Measurements from ENCODE around the gene TXNDC8. TPM values are rescaled to one million over a fixed set of nuclear protein-coding genes. Genes with fewer than 3 reads are reported as not detected.
"Not testable (repeated sequence)": the region's sequence is repeated elsewhere in the genome, so short reads cannot be mapped to it uniquely, and the experiment has no call there.

The TXNDC8 gene
- total RNA-seq, 3 donors from 2014 or later, result not detected

- DNase-seq (ENCODE audit: low spot score in 2 of 2), result no peak
- intact Hi-C loops (cut with DNase I; ENCODE audit: low total_unique reads), result no loop called here
- Histone ChIP-seq H3K4me3 (no peak overlapping the region), H3K36me3 (no peaks in the 10 kb centered on the region), H3K27ac (no peak overlapping the region), H3K27me3 (no peaks in the 10 kb centered on the region), H3K4me1 (no peaks in the 10 kb centered on the region), H3K9me3 (no peaks in the 10 kb centered on the region)
- TF ChIP-seq POLR2A (IDR thresholded peaks at IDR 0.05) (no peak), CTCF (IDR thresholded peaks at IDR 0.05) (no peak), POLR2AphosphoS5 (IDR thresholded peaks at IDR 0.05) (no peak)
Observed at GRCh38 chr9:110364451-110364850, 26.8 kb upstream of the TXNDC8 start.

GRCh38 chr9:110358992-110359391, 21.3 kb upstream of the TXNDC8 start:
- H3K4me1 ChIP-seq; DNase-seq (ENCODE audit: low spot score in 2 of 2); H3K27me3 ChIP-seq; H3K4me3 ChIP-seq; intact Hi-C loops (cut with DNase I; ENCODE audit: low total_unique reads); H3K9me3 ChIP-seq; H3K36me3 ChIP-seq; H3K27ac ChIP-seq: not testable (repeated sequence)

GRCh38 chr9:110357505-110357904, 19.8 kb upstream of the TXNDC8 start:
- Histone ChIP-seq H3K27ac (no peak overlapping the region), H3K9me3 (no peaks in the 10 kb centered on the region), H3K4me1 (no peaks in the 10 kb centered on the region), H3K36me3 (no peaks in the 10 kb centered on the region), H3K27me3 (no peaks in the 10 kb centered on the region), H3K4me3 (no peak overlapping the region)
- TF ChIP-seq POLR2AphosphoS5 (IDR thresholded peaks at IDR 0.05) (no peak), POLR2A (IDR thresholded peaks at IDR 0.05) (no peak)
- DNase-seq (ENCODE audit: low spot score in 2 of 2), result no peak
- intact Hi-C loops (cut with DNase I; ENCODE audit: low total_unique reads), result no loop called here

- H3K9me3 ChIP-seq, result no peaks in the 10 kb centered on the region
- H3K27me3 ChIP-seq, result no peaks in the 10 kb centered on the region
- intact Hi-C loops (cut with DNase I; ENCODE audit: low total_unique reads), result no loop called here
- H3K4me3 ChIP-seq, result no peak overlapping the region
- no peak overlapping the region for H3K27ac ChIP-seq
- H3K36me3 ChIP-seq, result no peaks in the 10 kb centered on the region
- TF ChIP-seq POLR2AphosphoS5 (IDR thresholded peaks at IDR 0.05) (no peak), CTCF (IDR thresholded peaks at IDR 0.05) (no peak), POLR2A (IDR thresholded peaks at IDR 0.05) (no peak)
- no peak for DNase-seq (ENCODE audit: low spot score in 2 of 2)
- no peaks in the 10 kb centered on the region for H3K4me1 ChIP-seq
Observed at GRCh38 chr9:110356639-110357395, 19.2 kb upstream of the TXNDC8 start.

- H3K27me3 ChIP-seq, result no peaks in the 10 kb centered on the region
- no peaks in the 10 kb centered on the region for H3K9me3 ChIP-seq
- no peak overlapping the region for H3K4me3 ChIP-seq
- no peaks in the 10 kb centered on the region for H3K36me3 ChIP-seq
- no peak overlapping the region for H3K27ac ChIP-seq
- intact Hi-C loops (cut with DNase I; ENCODE audit: low total_unique reads), result no loop called here
- H3K4me1 ChIP-seq, result no peaks in the 10 kb centered on the region
- no peak for TF ChIP-seq POLR2AphosphoS5 (IDR thresholded peaks at IDR 0.05)
- TF ChIP-seq CTCF (IDR thresholded peaks at IDR 0.05), result no peak
- TF ChIP-seq POLR2A (IDR thresholded peaks at IDR 0.05), result no peak
- DNase-seq (ENCODE audit: low spot score in 2 of 2), result no peak
Observed at GRCh38 chr9:110355911-110356310, 18.2 kb upstream of the TXNDC8 start.

- no peak for DNase-seq (ENCODE audit: low spot score in 2 of 2)
- Histone ChIP-seq H3K27ac (no peak overlapping the region), H3K27me3 (no peaks in the 10 kb centered on the region), H3K4me3 (no peak overlapping the region), H3K9me3 (no peaks in the 10 kb centered on the region), H3K36me3 (no peaks in the 10 kb centered on the region), H3K4me1 (no peaks in the 10 kb centered on the region)
- intact Hi-C loops (cut with DNase I; ENCODE audit: low total_unique reads), result no loop called here
- TF ChIP-seq CTCF (IDR thresholded peaks at IDR 0.05) (no peak), POLR2A (IDR thresholded peaks at IDR 0.05) (no peak), POLR2AphosphoS5 (IDR thresholded peaks at IDR 0.05) (no peak)
Observed at GRCh38 chr9:110351009-110351467, 13.4 kb upstream of the TXNDC8 start.

Measured in breast epithelium (tissue), 4 donors.